ENCODE data around the gene TBC1D5. TPM values are rescaled to one million over a fixed set of nuclear protein-coding genes. Genes with fewer than 3 reads are reported as not detected.

The TBC1D5 gene
- total and polyA plus RNA-seq, 2 experiments from 2014 or later: 31.0 to 69.9 TPM

- 0 out of 2 replicates have a peak overlapping the region, but pooled peaks have one; percentile 4 for H3K27ac ChIP-seq
- in situ Hi-C loops (cut with MboI): no loop called here
Measured at GRCh38 chr3:17678116-17678741, 64.2 kb downstream of the TBC1D5 start.

GRCh38 chr3:17674082-17674686 lies 68.2 kb downstream of the TBC1D5 start:
- Histone ChIP-seq H3F3A (ENCODE audit: insufficient read depth) (0 out of 2 replicates have a peak, but pooled peaks cover 5% of the 10 kb centered on the region), H3K4me2 (ENCODE audit: unreplicated experiment) (no peak overlapping the region), H3K36me3 (ENCODE audit: low read depth) (no peaks in the 10 kb centered on the region), H3K4me3 (no peak overlapping the region), H3K4me1 (ENCODE audit: insufficient read depth) (peaks cover 9% of the 10 kb centered on the region), H3K79me2 (ENCODE audit: insufficient read depth) (peaks cover 10% of the 10 kb centered on the region; the same call in 1 of the 2 replicates), H4K20me1 (ENCODE audit: insufficient read depth) (no peaks in the 10 kb centered on the region), H2AFZ (no peak overlapping the region), H3K27me3 (replicated peaks; ENCODE audit: insufficient read depth) (no peaks in the 10 kb centered on the region), H3K27ac (no peak overlapping the region), H3K9ac (no peak overlapping the region), H3K9me2 (ENCODE audit: insufficient read depth) (no peaks in the 10 kb centered on the region), H3K9me3 (ENCODE audit: low read depth) (no peaks in the 10 kb centered on the region)
- WGBS, 2 experiments (ENCODE audit: low coverage in 1 of 2, low lambda C conversion rate in 2 of 2, missing lambda C conversion rate in 2 of 2): 63% methylated on average over 2 of the region's 2 CpGs
- in situ Hi-C loops (cut with MboI): no loop called here
- TF ChIP-seq EZH2phosphoT487 (IDR thresholded peaks at IDR 0.05; ENCODE audit: insufficient read depth, low read depth): no peak
- TF ChIP-seq EZH2 (IDR thresholded peaks at IDR 0.05; ENCODE audit: insufficient read depth, poor library complexity, severe bottlenecking): no peak
- no peak for DNase-seq

More at GRCh38 chr3:17678116-17678741, 64.2 kb downstream of the TBC1D5 start:
- no peak overlapping the region for H2AFZ ChIP-seq
- no peaks in the 10 kb centered on the region for H3K27me3 ChIP-seq (replicated peaks; ENCODE audit: insufficient read depth)
- H3K36me3 ChIP-seq (ENCODE audit: low read depth): no peaks in the 10 kb centered on the region
- TF ChIP-seq EZH2phosphoT487 (IDR thresholded peaks at IDR 0.05; ENCODE audit: insufficient read depth, low read depth) (no peak), EZH2 (IDR thresholded peaks at IDR 0.05; ENCODE audit: insufficient read depth, poor library complexity, severe bottlenecking) (no peak)
- H3K4me2 ChIP-seq (ENCODE audit: unreplicated experiment): no peak overlapping the region
- H3K4me3 ChIP-seq: no peak overlapping the region
- H3K9me2 ChIP-seq (ENCODE audit: insufficient read depth): no peaks in the 10 kb centered on the region
- peaks cover 17% of the 10 kb centered on the region for H3K79me2 ChIP-seq (ENCODE audit: insufficient read depth)
- 0 out of 2 replicates have a peak, but pooled peaks cover 5% of the 10 kb centered on the region for H3F3A ChIP-seq (ENCODE audit: insufficient read depth)
- peak; percentile 65 for DNase-seq
- H3K9me3 ChIP-seq (ENCODE audit: low read depth): no peaks in the 10 kb centered on the region
- H3K9ac ChIP-seq: no peak overlapping the region
- no peaks in the 10 kb centered on the region for H4K20me1 ChIP-seq (ENCODE audit: insufficient read depth)
- peaks cover 9% of the 10 kb centered on the region for H3K4me1 ChIP-seq (ENCODE audit: insufficient read depth)

GRCh38 chr3:17672506-17672905 lies 69.9 kb downstream of the TBC1D5 start:
- no peaks in the 10 kb centered on the region for H3K9me2 ChIP-seq (ENCODE audit: insufficient read depth)
- H3K27me3 ChIP-seq (replicated peaks; ENCODE audit: insufficient read depth): no peaks in the 10 kb centered on the region
- no peaks in the 10 kb centered on the region for H3F3A ChIP-seq (ENCODE audit: insufficient read depth)
- TF ChIP-seq EZH2phosphoT487 (IDR thresholded peaks at IDR 0.05; ENCODE audit: insufficient read depth, low read depth) (no peak), EZH2 (IDR thresholded peaks at IDR 0.05; ENCODE audit: insufficient read depth, poor library complexity, severe bottlenecking) (no peak)
- no peak overlapping the region for H3K27ac ChIP-seq
- no peaks in the 10 kb centered on the region for H3K36me3 ChIP-seq (ENCODE audit: low read depth)
- no peaks in the 10 kb centered on the region for H3K9me3 ChIP-seq (ENCODE audit: low read depth)
- no peak overlapping the region for H3K9ac ChIP-seq
- no peaks in the 10 kb centered on the region for H3K4me1 ChIP-seq (ENCODE audit: insufficient read depth)
- WGBS, 2 experiments (ENCODE audit: low coverage in 1 of 2, low lambda C conversion rate in 2 of 2, missing lambda C conversion rate in 2 of 2): 37 to 39% methylated on average over 3 of the region's 3 CpGs
- H4K20me1 ChIP-seq (ENCODE audit: insufficient read depth): no peaks in the 10 kb centered on the region
- no peak overlapping the region for H3K4me3 ChIP-seq
- H2AFZ ChIP-seq: 0 out of 2 replicates have a peak overlapping the region, but pooled peaks have one; percentile 17
- DNase-seq: peak; percentile 20
- in situ Hi-C loops (cut with MboI): no loop called here
- no peak overlapping the region for H3K4me2 ChIP-seq (ENCODE audit: unreplicated experiment)
- H3K79me2 ChIP-seq (ENCODE audit: insufficient read depth): peaks cover 10% of the 10 kb centered on the region; the same call in 1 of the 2 replicates

- H2AFZ ChIP-seq: no peak overlapping the region
- H3K4me3 ChIP-seq: no peak overlapping the region
- no peaks in the 10 kb centered on the region for H3K9me3 ChIP-seq (ENCODE audit: low read depth)
- H3K27ac ChIP-seq: no peak overlapping the region
- no peaks in the 10 kb centered on the region for H4K20me1 ChIP-seq (ENCODE audit: insufficient read depth)
- H3K9me2 ChIP-seq (ENCODE audit: insufficient read depth): no peaks in the 10 kb centered on the region
- H3K4me1 ChIP-seq (ENCODE audit: insufficient read depth): no peaks in the 10 kb centered on the region
- H3K4me2 ChIP-seq (ENCODE audit: unreplicated experiment): no peak overlapping the region
- H3K36me3 ChIP-seq (ENCODE audit: low read depth): no peaks in the 10 kb centered on the region
- no peak for TF ChIP-seq EZH2phosphoT487 (IDR thresholded peaks at IDR 0.05; ENCODE audit: insufficient read depth, low read depth)
- no peak for TF ChIP-seq EZH2 (IDR thresholded peaks at IDR 0.05; ENCODE audit: insufficient read depth, poor library complexity, severe bottlenecking)
- no peaks in the 10 kb centered on the region for H3K27me3 ChIP-seq (replicated peaks; ENCODE audit: insufficient read depth)
- in situ Hi-C loops (cut with MboI): no loop called here
- H3F3A ChIP-seq (ENCODE audit: insufficient read depth): no peaks in the 10 kb centered on the region
- peaks cover 5% of the 10 kb centered on the region; the same call in 1 of the 2 replicates for H3K79me2 ChIP-seq (ENCODE audit: insufficient read depth)
- no peak for DNase-seq
- WGBS, 2 experiments (ENCODE audit: low coverage in 1 of 2, low lambda C conversion rate in 2 of 2, missing lambda C conversion rate in 2 of 2): 98 to 99% methylated on average over 3 of the region's 3 CpGs
- no peak overlapping the region for H3K9ac ChIP-seq
Measured at GRCh38 chr3:17670749-17671148, 71.7 kb downstream of the TBC1D5 start.

All from GM23248 (cell line).